Epidermal melanocyte (primary cell): ENCODE measurements around the gene ABHD1.
"Not testable (repeated sequence)": the region's sequence is repeated elsewhere in the genome, so short reads cannot be mapped to it uniquely, and the experiment has no call there.

ENCODE experiments used
- DNase-seq: peaks from one replicate; pipeline ENCODE4 v3.0.0; 2011; ENCODE audit warnings: low spot score; ENCODE audit not compliant: insufficient read length

Gene ABHD1

GRCh38 chr2:27164960-27165763, 41.5 kb downstream of the ABHD1 start:
- DNase-seq: no peak

GRCh38 chr2:27170581-27171337, 47.1 kb downstream of the ABHD1 start:
- no peak for DNase-seq

GRCh38 chr2:27171351-27171848, 47.8 kb downstream of the ABHD1 start:
- DNase-seq: no peak

GRCh38 chr2:27174638-27175037, 51.0 kb downstream of the ABHD1 start:
- no peak for DNase-seq

- DNase-seq: no peak
Measured at GRCh38 chr2:27175330-27175729, 51.7 kb downstream of the ABHD1 start.

- not testable (repeated sequence) for DNase-seq
Measured at GRCh38 chr2:27175781-27176180, 52.2 kb downstream of the ABHD1 start.

- DNase-seq: no peak
Measured at GRCh38 chr2:27177441-27178351, 54.1 kb downstream of the ABHD1 start.

- no peak for DNase-seq
Measured at GRCh38 chr2:27178469-27178868, 54.9 kb downstream of the ABHD1 start.

- no peak for DNase-seq
Measured at GRCh38 chr2:27179344-27180000, 55.9 kb downstream of the ABHD1 start.
